ENCODE measurements around the gene DTNB. TPM values are rescaled to one million over a fixed set of nuclear protein-coding genes. Genes with fewer than 3 reads are reported as not detected.
A peak's percentile ranks its signal among the peaks of the same experiment; 100 is the strongest.
"Not testable (repeated sequence)": the region's sequence is repeated elsewhere in the genome, so short reads cannot be mapped to it uniquely, and the experiment has no call there.

Gene DTNB
- total RNA-seq, 2 experiments from 2014 or later = 29.8 to 31.0 TPM

DNA sequence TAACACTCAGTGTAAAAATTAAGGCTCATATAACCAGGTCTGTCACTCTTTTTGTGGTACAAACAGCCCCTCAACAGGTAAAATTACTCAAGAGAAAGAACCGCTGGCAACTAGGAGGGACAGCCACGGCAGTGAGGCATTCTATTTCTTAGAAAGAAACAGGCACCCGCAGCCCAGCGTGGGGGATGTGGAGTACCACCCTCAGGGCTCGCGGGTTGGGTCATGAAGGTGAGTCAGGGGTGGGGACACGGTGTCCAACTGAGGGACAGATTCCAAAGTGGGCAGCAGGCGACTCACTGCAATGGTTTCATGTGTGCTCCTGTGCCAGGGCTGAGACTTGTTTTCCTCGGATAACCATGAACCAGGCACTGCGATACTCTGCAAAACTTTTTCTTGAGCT lies 129.4 kb downstream of the DTNB start:
- Mint-ChIP-seq H3K27me3 (no peaks in the 10 kb centered on the region), H3K27ac (no peak overlapping the region), H3K9me3 (no peaks in the 10 kb centered on the region), H3K4me3 (no peak overlapping the region), H3K4me1 (peaks cover 4% of the 10 kb centered on the region), H3K36me3 (ENCODE audit: low read depth) (no peaks in the 10 kb centered on the region)
- ChIA-PET CTCF (interaction anchor here (0.7 to 2.3 kb wide), 4 partner anchors 11 to 16 kb away, joined by 3 to 10 read pairs (median 6); no protein-coding TSS in a partner anchor), POLR2A (no interaction called here)
- no peak for DNase-seq

DNA sequence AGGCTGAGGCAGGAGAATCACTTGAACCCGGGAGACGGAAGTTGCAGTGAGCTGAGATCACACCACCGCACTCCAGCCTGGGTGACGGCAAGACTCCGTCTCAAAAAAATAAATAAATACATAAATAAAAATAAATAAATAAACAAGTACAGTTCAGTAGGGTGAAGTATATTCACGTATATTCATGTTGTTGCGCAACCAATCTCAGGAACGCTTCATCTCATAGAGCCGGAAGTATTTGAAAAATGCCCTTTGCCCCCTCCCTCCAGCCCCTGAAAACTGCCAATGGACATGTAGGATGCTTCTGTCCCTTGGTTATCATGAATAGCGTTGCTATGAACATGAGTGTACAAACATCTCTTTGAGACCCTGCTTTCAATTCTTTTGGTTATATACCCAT lies 132.0 kb downstream of the DTNB start:
- H3K4me3 Mint-ChIP-seq = no peak overlapping the region
- H3K27me3 Mint-ChIP-seq = no peaks in the 10 kb centered on the region
- no peaks in the 10 kb centered on the region for H3K9me3 Mint-ChIP-seq
- H3K36me3 Mint-ChIP-seq (ENCODE audit: low read depth) = no peaks in the 10 kb centered on the region
- ChIA-PET CTCF (no interaction called here), POLR2A (no interaction called here)
- no peaks in the 10 kb centered on the region for H3K4me1 Mint-ChIP-seq
- DNase-seq = no peak
- H3K27ac Mint-ChIP-seq = no peak overlapping the region

DNA sequence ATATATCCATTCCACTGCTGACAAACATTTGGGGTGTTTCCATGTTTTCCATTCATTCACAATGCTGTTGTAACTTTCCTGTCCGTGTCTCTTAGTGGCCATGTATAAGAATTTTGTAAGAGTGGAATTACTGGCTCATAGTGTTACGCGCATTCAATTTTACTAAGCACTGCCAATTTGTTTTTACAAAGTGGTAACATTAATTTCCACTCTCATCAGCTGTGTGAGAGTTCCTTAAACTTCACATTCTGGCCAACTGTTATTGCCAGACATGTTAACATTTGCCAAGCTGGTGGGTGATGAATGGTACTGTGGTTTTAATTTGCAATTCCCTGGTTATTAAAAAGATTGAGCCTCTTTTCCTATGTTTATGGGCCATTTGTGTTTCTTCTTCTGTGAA lies 134.2 kb downstream of the DTNB start:
- Mint-ChIP-seq H3K27me3 (no peaks in the 10 kb centered on the region), H3K4me1 (no peaks in the 10 kb centered on the region), H3K36me3 (ENCODE audit: low read depth) (peaks cover under 1% of the 10 kb centered on the region), H3K27ac (no peak overlapping the region), H3K4me3 (no peak overlapping the region), H3K9me3 (no peaks in the 10 kb centered on the region)
- ChIA-PET POLR2A (no interaction called here), CTCF (no interaction called here)
- DNase-seq = no peak

DNA sequence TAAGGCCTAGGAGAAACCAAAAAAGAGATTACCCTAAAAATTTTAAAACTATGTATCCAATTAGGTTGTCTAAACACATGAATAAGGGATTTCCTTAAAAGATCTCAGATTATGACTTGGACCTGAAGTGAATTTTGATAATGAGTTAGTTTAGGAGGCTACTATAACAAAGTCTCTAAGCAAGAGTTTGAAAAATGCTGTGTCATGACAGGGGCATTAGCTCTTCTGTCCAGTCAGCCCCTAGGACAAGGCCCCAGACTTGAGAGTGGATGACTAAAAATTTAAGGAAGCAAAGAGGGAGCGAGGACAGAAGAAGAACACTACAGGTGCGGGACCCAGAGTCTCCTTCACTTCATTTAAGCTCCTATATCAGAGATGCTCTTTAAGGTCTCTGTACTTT lies 135.9 kb downstream of the DTNB start:
- CTCF ChIA-PET = no interaction called here
- H3K27ac Mint-ChIP-seq = no peak overlapping the region

DNA sequence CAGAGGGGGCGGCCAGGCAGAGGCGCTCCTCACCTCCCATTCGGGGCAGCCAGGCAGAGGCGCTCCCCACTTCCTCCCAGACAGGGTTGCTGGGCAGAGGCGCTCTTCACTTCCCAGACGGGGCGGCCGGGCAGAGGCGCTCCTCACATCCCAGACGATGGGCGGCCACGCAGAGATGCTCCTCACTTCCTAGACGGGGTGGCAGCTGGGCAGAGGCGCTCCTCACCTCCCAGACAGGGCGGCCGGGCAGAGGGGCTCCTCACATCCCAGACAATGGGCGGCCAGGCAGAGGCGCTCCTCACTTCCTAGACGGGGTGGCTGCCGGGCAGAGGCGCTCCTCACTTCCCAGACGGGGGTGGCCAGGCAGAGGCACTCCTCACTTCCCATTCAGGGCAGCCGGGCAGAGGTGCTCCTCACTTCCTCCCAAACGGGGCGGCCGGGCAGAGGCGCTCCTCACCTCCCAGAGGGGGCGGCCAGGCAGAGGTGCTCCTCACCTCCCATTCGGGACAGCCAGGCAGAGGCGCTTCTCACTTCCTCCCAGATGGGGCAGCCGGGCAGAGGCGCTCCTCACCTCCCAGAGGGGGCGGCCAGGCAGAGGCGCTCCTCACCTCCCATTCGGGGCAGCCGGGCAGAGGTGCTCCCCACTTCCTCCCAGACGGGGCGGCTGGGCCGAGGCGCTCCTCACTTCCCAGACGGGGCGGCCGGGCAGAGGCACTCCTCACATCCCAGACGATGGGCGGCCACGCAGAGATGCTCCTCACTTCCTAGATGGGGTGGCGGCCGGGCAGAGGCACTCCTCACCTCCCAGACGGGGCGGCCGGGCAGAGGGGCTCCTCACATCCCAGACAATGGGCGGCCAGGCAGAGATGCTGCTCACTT lies 137.7 kb downstream of the DTNB start:
- CTCF ChIA-PET; DNase-seq; POLR2A ChIA-PET; H3K9me3 Mint-ChIP-seq; H3K36me3 Mint-ChIP-seq (ENCODE audit: low read depth); H3K27ac Mint-ChIP-seq; H3K27me3 Mint-ChIP-seq; H3K4me3 Mint-ChIP-seq: not testable (repeated sequence)
- peaks cover 10% of the 10 kb centered on the region for H3K4me1 Mint-ChIP-seq

More for the DNA sequence above, 135.9 kb downstream of the DTNB start:
- Mint-ChIP-seq H3K4me1 (no peaks in the 10 kb centered on the region), H3K27me3 (no peaks in the 10 kb centered on the region), H3K4me3 (no peak overlapping the region), H3K9me3 (no peaks in the 10 kb centered on the region), H3K36me3 (ENCODE audit: low read depth) (peaks cover 3% of the 10 kb centered on the region)
- no peak for DNase-seq
- POLR2A ChIA-PET = no interaction called here

DNA sequence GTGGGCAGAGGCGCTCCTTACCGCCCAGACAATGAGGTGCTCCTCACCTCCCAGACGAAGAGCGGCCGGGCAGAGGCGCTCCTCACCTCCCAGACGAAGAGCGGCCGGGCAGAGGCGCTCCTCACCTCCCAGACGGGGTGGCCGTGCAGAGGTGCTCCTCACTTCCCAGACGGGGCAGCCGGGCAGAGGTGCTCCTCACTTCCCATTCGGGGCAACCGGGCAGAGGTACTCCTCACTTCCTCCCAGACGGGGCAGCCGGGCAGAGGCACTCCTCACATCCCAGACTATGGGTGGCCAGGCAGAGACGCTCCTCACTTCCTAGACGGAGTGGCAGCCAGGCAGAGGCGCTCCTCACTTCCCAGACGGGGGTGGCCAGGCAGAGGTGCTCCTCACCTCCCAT lies 138.4 kb downstream of the DTNB start:
- DNase-seq; H3K4me3 Mint-ChIP-seq; H3K9me3 Mint-ChIP-seq; POLR2A ChIA-PET; H3K36me3 Mint-ChIP-seq (ENCODE audit: low read depth); H3K27me3 Mint-ChIP-seq; H3K27ac Mint-ChIP-seq; CTCF ChIA-PET: not testable (repeated sequence)
- peaks cover 10% of the 10 kb centered on the region for H3K4me1 Mint-ChIP-seq

DNA sequence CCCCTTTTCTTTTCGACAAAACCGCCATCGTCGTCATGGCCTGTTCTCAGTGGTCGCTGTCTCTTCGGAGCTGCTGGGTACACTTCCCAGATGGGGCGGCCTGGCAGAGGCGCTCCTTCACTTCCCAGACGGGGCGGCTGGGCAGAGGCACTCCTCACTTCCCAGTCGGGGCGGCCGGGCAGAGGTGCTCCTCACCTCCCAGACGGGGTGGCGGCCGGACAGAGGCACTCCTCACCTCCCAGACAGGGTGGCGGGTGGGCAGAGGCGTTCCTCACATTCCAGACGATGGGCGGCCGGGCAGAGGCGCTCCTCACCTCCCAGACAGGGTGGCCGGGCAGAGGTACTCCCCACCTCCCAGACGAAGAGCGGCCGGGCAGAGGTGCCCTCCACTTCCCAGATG lies 138.9 kb downstream of the DTNB start:
- H3K27me3 Mint-ChIP-seq = no peaks in the 10 kb centered on the region
- peaks cover 10% of the 10 kb centered on the region for H3K4me1 Mint-ChIP-seq
- DNase-seq = no peak
- POLR2A ChIA-PET = no interaction called here
- H3K36me3 Mint-ChIP-seq (ENCODE audit: low read depth) = peaks cover 8% of the 10 kb centered on the region
- H3K27ac Mint-ChIP-seq = no peak overlapping the region
- H3K4me3 Mint-ChIP-seq = no peak overlapping the region
- CTCF ChIA-PET = no interaction called here
- no peaks in the 10 kb centered on the region for H3K9me3 Mint-ChIP-seq

DNA sequence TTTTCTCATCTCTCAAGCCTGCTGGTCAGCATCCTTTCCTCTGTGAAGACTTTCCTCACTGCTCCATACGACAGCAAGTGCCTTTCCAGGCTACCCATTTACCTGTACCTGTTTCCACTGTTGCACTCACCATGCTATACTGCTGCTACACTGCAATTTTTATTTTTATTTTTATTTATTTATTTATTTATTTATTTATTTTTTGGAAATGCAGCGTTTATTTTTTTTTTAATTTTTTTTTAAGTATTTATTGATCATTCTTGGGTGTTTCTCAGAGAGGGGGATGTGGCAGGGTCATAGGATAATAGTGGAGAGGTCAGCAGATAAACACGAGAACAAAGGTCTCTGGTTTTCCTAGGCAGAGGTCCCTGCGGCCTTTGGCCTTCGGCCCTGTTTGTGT lies 139.6 kb downstream of the DTNB start:
- DNase-seq, H3K27me3 Mint-ChIP-seq, CTCF ChIA-PET, POLR2A ChIA-PET, H3K4me3 Mint-ChIP-seq, H3K27ac Mint-ChIP-seq, H3K9me3 Mint-ChIP-seq: not testable (repeated sequence)
- Mint-ChIP-seq H3K4me1 (peaks cover 10% of the 10 kb centered on the region), H3K36me3 (ENCODE audit: low read depth) (peaks cover 12% of the 10 kb centered on the region)

DNA sequence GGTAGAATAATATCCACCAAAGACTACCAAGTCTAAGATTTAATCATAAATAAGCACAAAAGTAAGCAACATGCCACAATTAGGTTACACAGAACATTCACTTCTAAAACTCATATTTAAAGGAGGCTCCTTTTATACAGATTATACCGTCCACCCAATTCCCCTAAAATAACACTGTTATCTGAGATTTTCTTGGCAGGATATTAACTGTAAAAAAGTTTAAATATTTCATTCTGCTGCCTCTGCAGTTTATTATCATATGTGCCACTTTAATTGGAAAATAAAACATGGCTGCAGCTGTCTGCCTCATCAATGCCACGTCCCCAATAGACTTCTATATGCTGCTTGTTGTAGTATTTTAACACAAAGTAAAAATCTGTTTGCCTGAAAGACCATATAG lies 140.9 kb downstream of the DTNB start:
- CTCF ChIA-PET = no interaction called here
- Mint-ChIP-seq H3K4me1 (peaks cover 10% of the 10 kb centered on the region), H3K27me3 (no peaks in the 10 kb centered on the region), H3K4me3 (no peak overlapping the region), H3K36me3 (ENCODE audit: low read depth) (peaks cover 12% of the 10 kb centered on the region), H3K27ac (no peak overlapping the region), H3K9me3 (no peaks in the 10 kb centered on the region)
- no peak for DNase-seq
- POLR2A ChIA-PET = no interaction called here

DNA sequence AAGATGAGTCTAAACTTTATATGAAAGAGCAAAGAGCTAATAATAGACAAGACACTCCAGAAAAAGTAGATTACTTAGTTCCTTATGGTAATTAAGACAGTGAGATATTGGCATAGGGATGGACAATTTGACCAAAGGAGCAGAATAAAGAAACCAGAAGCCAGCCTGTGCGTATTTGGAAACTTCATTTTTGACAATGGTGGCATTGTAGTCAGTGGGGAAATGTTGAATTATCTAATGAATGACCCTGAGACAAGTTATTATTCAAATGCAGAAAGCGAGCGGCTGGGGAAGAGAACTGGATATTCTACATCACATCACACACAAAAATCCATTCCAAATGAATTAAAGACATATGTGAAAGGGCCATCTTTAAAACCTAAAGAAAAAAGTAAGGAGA lies 144.3 kb downstream of the DTNB start:
- CTCF ChIA-PET = no interaction called here
- no peak overlapping the region for H3K4me3 Mint-ChIP-seq

DNA sequence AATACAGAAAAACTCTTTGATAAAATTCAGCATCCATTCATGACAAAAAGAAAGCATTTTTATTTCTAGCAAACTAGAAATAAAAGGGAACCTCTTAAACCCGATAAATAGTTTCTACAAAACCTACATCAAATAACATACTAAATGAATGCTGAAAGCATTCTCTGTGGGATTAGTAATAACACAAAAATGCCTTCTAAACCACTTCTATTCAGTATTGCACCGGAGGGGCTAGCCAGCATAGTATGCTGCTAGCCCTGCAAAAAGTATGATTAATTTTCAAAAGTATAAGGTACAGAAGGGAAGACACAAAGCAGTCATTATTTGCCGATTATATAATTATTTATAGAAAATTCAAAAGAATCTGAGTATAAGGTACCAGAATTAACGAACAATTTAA lies 145.2 kb downstream of the DTNB start:
- CTCF ChIA-PET = interaction anchor here (1.1 kb wide), 1 partner anchor 166 kb away, joined by 3 read pairs; no protein-coding TSS in a partner anchor

More for the DNA sequence above, 144.3 kb downstream of the DTNB start:
- H3K27ac Mint-ChIP-seq = no peak overlapping the region
- H3K36me3 Mint-ChIP-seq (ENCODE audit: low read depth) = peaks cover 11% of the 10 kb centered on the region
- H3K27me3 Mint-ChIP-seq = no peaks in the 10 kb centered on the region
- H3K4me1 Mint-ChIP-seq = peaks cover 10% of the 10 kb centered on the region
- H3K9me3 Mint-ChIP-seq = no peaks in the 10 kb centered on the region
- DNase-seq = no peak
- POLR2A ChIA-PET = no interaction called here

DNA sequence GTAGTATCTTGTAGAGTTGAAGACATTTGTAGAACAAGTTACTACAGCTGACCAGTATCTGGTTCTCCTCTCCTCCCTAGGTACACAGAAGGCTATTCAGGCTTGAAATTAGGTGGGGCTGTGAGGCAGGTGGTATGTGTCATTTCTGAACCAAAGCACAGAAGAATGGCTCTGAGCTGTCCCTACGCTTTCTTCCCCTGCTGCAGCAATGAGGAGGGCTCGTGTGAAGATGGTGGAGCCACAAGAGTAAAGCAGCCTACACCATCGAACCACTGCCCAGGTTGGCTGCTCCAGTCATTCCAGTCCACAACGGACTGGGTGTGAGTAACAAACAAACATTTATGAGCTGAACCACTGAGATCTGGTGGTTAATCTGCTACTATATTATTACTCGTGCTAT lies 148.9 kb downstream of the DTNB start:
- Mint-ChIP-seq H3K36me3 (ENCODE audit: low read depth) (peaks cover 4% of the 10 kb centered on the region), H3K4me3 (no peak overlapping the region), H3K4me1 (peaks cover 13% of the 10 kb centered on the region), H3K27me3 (no peaks in the 10 kb centered on the region), H3K27ac (no peak overlapping the region), H3K9me3 (no peaks in the 10 kb centered on the region)
- no peak for DNase-seq
- ChIA-PET POLR2A (no interaction called here), CTCF (interaction anchor here (1.4 kb wide), 1 partner anchor 148 kb away, joined by 4 read pairs; no protein-coding TSS in a partner anchor)

More for the DNA sequence above, 145.2 kb downstream of the DTNB start:
- peaks cover 10% of the 10 kb centered on the region for H3K36me3 Mint-ChIP-seq (ENCODE audit: low read depth)
- no peaks in the 10 kb centered on the region for H3K9me3 Mint-ChIP-seq
- H3K27me3 Mint-ChIP-seq = no peaks in the 10 kb centered on the region
- H3K27ac Mint-ChIP-seq = no peak overlapping the region
- peaks cover 10% of the 10 kb centered on the region for H3K4me1 Mint-ChIP-seq
- DNase-seq = no peak
- POLR2A ChIA-PET = no interaction called here
- H3K4me3 Mint-ChIP-seq = no peak overlapping the region

DNA sequence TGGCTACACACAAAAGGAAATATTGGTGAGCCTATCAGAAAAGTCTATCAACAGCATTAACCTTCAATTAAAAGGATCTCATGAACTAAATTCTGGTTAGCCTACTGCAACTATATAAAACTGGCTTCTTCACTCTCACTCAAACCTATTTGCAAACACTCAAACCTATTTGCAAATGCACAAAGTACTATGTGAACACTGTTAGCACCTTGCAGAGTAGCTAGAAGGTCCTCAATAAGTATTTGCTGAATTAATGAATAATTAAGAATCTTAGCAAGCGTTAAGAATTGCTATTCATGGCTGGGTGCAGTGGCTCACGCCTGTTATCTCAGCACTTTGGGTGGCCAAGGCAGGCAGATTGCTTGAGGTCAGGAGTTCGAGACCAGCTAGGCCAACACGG lies 150.3 kb downstream of the DTNB start:
- CTCF ChIA-PET = interaction anchor here (0.7 to 1.2 kb wide), 2 partner anchors 12 to 214 kb away, joined by 3 to 4 read pairs; no protein-coding TSS in a partner anchor
- no peaks in the 10 kb centered on the region for H3K36me3 Mint-ChIP-seq (ENCODE audit: low read depth)
- peak overlapping the region; percentile 25 for H3K27ac Mint-ChIP-seq
- no peak for DNase-seq
- no peak overlapping the region for H3K4me3 Mint-ChIP-seq
- POLR2A ChIA-PET = interaction anchor here (0.6 kb wide), 1 partner anchor 160 kb away, joined by 3 read pairs; no protein-coding TSS in a partner anchor
- no peaks in the 10 kb centered on the region for H3K9me3 Mint-ChIP-seq
- H3K4me1 Mint-ChIP-seq = peaks cover 17% of the 10 kb centered on the region
- no peaks in the 10 kb centered on the region for H3K27me3 Mint-ChIP-seq
